Stomach (tissue), 4 donors: Measurements from ENCODE around the gene ERCC4.

Source experiments
- EP300 ChIP-seq: sonication (generic); formaldehyde crosslinking; IDR thresholded peaks from one replicate; pipeline ENCODE4 v1.6.1; 2017; ENCODE audit warnings: antibody characterized with exemption
- POLR2A ChIP-seq, 4 donors: fragments of 450-650 bp; IDR thresholded peaks; one replicate each; pipeline ENCODE4 v1.6.1; 2016; ENCODE audit warnings: antibody characterized with exemption in 4 of 4, control low read depth in 2 of 4, mild to moderate bottlenecking in 1 of 4, moderate library complexity in 1 of 4
- POLR2AphosphoS5 ChIP-seq, 3 donors: sonication (generic); formaldehyde crosslinking; IDR thresholded peaks; one replicate each; pipeline ENCODE4 v1.6.1; 2016; ENCODE audit warnings: antibody characterized with exemption in 3 of 3
- TF ChIP-seq, protein P1 (sequence below), 7 experiments: fragments of 450-650 bp in 4 of 7; fragments of 200-600 bp in 3 of 7; sonication (generic) in 3 of 7; IDR thresholded peaks; one replicate each; pipeline ENCODE4 v1.5.1; 2016 to 2019; ENCODE audit warnings: antibody characterized with exemption in 7 of 7, control low read depth in 2 of 7, mild to moderate bottlenecking in 1 of 7

DNA sequence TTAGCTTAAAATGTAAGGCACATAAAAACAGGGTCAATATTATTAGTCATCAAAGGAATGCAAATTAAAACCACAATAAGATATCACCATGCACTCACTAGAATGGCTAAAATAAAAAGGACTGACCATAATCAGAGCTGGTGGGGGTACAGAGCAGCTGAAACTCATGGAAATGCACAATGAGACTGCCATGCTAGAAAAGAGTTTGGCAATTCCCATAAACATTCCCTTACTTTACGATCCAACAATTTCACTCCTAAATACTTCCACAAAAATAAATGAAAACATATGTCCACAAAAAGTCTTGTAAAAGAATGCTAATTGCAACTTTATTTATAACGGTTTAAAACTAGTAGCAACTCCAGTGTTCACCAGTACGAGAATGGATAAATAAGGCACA lies 36.1 kb upstream of the ERCC4 start:
- TF ChIP-seq, protein P1, sequence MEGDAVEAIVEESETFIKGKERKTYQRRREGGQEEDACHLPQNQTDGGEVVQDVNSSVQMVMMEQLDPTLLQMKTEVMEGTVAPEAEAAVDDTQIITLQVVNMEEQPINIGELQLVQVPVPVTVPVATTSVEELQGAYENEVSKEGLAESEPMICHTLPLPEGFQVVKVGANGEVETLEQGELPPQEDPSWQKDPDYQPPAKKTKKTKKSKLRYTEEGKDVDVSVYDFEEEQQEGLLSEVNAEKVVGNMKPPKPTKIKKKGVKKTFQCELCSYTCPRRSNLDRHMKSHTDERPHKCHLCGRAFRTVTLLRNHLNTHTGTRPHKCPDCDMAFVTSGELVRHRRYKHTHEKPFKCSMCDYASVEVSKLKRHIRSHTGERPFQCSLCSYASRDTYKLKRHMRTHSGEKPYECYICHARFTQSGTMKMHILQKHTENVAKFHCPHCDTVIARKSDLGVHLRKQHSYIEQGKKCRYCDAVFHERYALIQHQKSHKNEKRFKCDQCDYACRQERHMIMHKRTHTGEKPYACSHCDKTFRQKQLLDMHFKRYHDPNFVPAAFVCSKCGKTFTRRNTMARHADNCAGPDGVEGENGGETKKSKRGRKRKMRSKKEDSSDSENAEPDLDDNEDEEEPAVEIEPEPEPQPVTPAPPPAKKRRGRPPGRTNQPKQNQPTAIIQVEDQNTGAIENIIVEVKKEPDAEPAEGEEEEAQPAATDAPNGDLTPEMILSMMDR (IDR thresholded peaks at IDR 0.05): no peak
- no peak for TF ChIP-seq POLR2A (IDR thresholded peaks at IDR 0.05)
- no peak for TF ChIP-seq POLR2AphosphoS5 (IDR thresholded peaks at IDR 0.05)
- TF ChIP-seq EP300: no peak
